Natural killer cell (primary cell): ENCODE results near the gene PPP2R3C. TPM values are rescaled to one million over a fixed set of nuclear protein-coding genes. Genes with fewer than 3 reads are reported as not detected.

Experiments
- ATAC-seq, 3 donors: fragments of 150-1000 bp in 2 of 3; fragments of 200-7000 bp in 1 of 3; cut with Tn5 transposase; 1 replicate in 1 of 3; 2 replicates in 2 of 3; pipeline ENCODE4 v1.10.0; 2021; ENCODE audit warnings: mild to moderate bottlenecking in 2 of 3, moderate library complexity in 2 of 3
- DNase-seq, 2 donors: peaks; one replicate each; pipeline versions ENCODE4 v3.0.0 to v3.0.0-alpha.2; 2013 to 2021; ENCODE audit warnings: mixed read lengths in 1 of 2
- H3K27ac ChIP-seq: one replicate; pipeline ENCODE4 v1.5.1; 2013; ENCODE audit warnings: mild to moderate bottlenecking, low read length
- H3K27me3 ChIP-seq: one replicate; pipeline ENCODE4 v1.6.1; 2013; ENCODE audit warnings: low read length; ENCODE audit not compliant: control insufficient read depth, insufficient read depth
- H3K36me3 ChIP-seq: one replicate; pipeline ENCODE4 v1.6.1; 2013; ENCODE audit warnings: low read length; ENCODE audit not compliant: control insufficient read depth, insufficient read depth
- H3K4me1 ChIP-seq: one replicate; pipeline ENCODE4 v1.6.1; 2013; ENCODE audit warnings: low read length; ENCODE audit not compliant: control insufficient read depth, insufficient read depth
- H3K4me3 ChIP-seq: one replicate; pipeline ENCODE4 v1.5.1; 2013; ENCODE audit warnings: low read length
- H3K9me3 ChIP-seq: one replicate; pipeline ENCODE4 v1.6.1; 2013; ENCODE audit warnings: low read length; ENCODE audit not compliant: control insufficient read depth, insufficient read depth
- H3K27ac Mint-ChIP-seq, 2 donors: one replicate each; pipeline ENCODE4 v1.8.0; 2022; ENCODE audit warnings: mild to moderate bottlenecking in 2 of 2, mixed read lengths in 2 of 2, moderate library complexity in 1 of 2
- H3K27me3 Mint-ChIP-seq, 2 donors: one replicate each; pipeline ENCODE4 v1.8.0; 2022; ENCODE audit warnings: low read depth in 2 of 2, mixed read lengths in 2 of 2
- H3K36me3 Mint-ChIP-seq: one replicate; pipeline ENCODE4 v1.8.0; 2022; ENCODE audit warnings: mixed read lengths
- H3K4me1 Mint-ChIP-seq, 2 donors: one replicate each; pipeline ENCODE4 v1.8.0; 2022; ENCODE audit warnings: mixed read lengths in 2 of 2
- H3K4me3 Mint-ChIP-seq: one replicate; pipeline ENCODE4 v1.8.0; 2022; ENCODE audit warnings: mild to moderate bottlenecking, moderate library complexity, mixed read lengths
- H3K9me3 Mint-ChIP-seq, 2 donors: one replicate each; pipeline ENCODE4 v1.8.0; 2022; ENCODE audit warnings: mixed read lengths in 2 of 2
- WGBS: methylation state at CpG from one replicate; pipeline ENCODE4 v1.1.7; 2013; ENCODE audit warnings: missing lambda C conversion rate; ENCODE audit not compliant: insufficient coverage; 5-methylcytosine and 5-hydroxymethylcytosine counted together
- intact Hi-C: fragments of 100-400 bp; cut with micrococcal nuclease; formaldehyde crosslinking; loops from one replicate; pipeline ENCODE4 v1.14.2; 2022
- total RNA-seq, 4 donors: library from RNA; stranded (reverse); fragments of 120-200 nt in 1 of 4; gene quantifications; one replicate each; pipeline versions ENCODE4 v1.2.3 to v1.2.4, GENCODE V29; 2013 to 2022
- TF ChIP-seq, protein P1 (sequence below): fragments of 200-600 bp; IDR thresholded peaks from one replicate; pipeline ENCODE4 v1.8.0; 2022; ENCODE audit warnings: antibody characterized with exemption

The PPP2R3C gene
- total RNA-seq, 3 donors from 2014 or later (not counting 1 experiment from before 2014, with no cell fraction given): 41.5 to 49.7 (median 48.3) TPM

DNA sequence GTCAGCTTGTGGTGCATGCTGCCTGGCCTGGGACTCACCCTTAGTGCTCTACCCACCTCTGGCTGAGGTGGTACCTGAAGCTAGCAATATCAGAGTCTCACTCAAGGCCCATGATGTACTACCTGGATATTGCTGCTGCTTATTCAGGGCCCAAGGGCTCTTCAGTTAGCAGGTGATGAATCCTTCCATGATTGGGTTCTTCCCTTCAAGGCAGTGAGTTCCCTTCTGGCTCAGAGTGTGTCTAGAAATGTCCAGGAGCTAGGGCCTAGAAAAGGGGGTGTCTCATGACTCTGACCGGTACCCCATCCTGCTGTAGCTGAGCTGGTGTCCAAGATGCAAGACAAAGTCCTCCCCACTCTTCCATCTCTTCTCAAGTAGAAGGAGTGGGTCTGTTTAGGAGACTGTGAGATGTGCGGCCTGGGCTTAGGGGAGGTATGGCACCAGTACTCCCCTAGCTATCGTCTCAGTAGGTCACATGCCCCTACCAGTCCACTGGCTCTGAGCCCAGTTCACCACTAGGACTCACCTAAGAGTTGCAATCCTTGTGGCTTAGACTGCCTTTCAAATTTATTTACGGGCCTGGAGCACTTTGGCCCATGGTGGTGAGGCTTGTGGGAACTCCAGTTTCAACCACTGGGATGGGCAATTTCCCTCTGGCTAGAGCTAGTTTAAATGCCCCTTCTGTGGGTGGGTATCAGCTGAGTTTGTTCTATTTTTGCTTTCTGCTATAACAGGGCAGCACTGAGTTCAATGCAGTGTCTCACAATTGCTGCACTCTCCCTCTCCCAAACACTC lies 12.7 kb upstream of the PPP2R3C start:
- H3K36me3 ChIP-seq: peaks cover 7% of the 10 kb centered on the region
- 83% methylated on average over 3 of the region's 4 CpGs for WGBS
- no peak overlapping the region for H3K27ac ChIP-seq
- ATAC-seq (no peak), DNase-seq (no peak)
- H3K36me3 Mint-ChIP-seq: peaks cover 9% of the 10 kb centered on the region
- H3K27ac Mint-ChIP-seq: peak overlapping the region in 1 of 2 donors; percentile 13
- H3K9me3 Mint-ChIP-seq: peaks cover 2 to 6% of the 10 kb centered on the region in 2 donors
- H3K4me3 Mint-ChIP-seq: no peak overlapping the region
- H3K9me3 ChIP-seq: no peaks in the 10 kb centered on the region
- peaks cover 10% of the 10 kb centered on the region in 2 donors for H3K4me1 Mint-ChIP-seq
- no peaks in the 10 kb centered on the region for H3K4me1 ChIP-seq
- intact Hi-C loops: no loop called here
- no peak overlapping the region for H3K4me3 ChIP-seq
- TF ChIP-seq, protein P1, sequence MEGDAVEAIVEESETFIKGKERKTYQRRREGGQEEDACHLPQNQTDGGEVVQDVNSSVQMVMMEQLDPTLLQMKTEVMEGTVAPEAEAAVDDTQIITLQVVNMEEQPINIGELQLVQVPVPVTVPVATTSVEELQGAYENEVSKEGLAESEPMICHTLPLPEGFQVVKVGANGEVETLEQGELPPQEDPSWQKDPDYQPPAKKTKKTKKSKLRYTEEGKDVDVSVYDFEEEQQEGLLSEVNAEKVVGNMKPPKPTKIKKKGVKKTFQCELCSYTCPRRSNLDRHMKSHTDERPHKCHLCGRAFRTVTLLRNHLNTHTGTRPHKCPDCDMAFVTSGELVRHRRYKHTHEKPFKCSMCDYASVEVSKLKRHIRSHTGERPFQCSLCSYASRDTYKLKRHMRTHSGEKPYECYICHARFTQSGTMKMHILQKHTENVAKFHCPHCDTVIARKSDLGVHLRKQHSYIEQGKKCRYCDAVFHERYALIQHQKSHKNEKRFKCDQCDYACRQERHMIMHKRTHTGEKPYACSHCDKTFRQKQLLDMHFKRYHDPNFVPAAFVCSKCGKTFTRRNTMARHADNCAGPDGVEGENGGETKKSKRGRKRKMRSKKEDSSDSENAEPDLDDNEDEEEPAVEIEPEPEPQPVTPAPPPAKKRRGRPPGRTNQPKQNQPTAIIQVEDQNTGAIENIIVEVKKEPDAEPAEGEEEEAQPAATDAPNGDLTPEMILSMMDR: no peak
- H3K27me3 ChIP-seq: no peaks in the 10 kb centered on the region
- H3K27me3 Mint-ChIP-seq: no peaks in the 10 kb centered on the region

DNA sequence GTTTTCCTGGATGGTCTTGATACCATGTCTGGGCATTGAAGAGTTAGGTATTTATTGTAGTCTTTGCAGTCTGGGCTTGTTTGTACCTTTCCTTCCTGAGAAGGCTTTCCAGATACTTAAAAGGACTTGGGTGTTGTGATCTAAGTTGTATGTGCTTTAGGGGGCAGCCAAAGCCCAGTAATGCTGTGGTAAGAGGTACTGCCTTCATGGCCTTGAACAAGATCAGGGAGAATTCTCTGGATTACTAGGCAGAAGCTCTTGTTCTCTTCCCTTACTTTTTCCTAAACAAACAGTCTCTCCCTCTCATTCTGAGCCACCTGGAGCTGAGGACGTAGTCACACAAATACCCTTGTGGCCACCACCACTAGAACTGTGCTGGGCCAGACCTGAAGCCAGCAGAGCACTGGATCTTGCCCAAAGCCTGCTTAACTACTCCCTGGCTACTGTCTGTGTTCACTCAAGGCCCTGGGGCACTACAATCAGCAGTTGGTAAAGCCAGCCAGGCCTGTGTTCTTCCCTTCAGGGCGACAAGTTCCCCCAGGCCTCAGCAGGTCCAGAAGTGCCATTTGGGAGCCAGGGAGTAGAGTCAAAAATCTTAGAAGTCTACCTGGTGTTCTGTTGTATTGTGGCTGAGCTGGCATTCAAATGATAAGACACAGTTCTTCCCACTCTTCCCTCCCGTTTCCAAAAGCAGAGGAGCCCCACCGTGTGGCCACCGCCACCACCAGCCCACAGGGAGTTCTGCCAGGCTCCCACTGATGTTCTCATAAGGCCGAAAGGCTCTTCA lies 11.9 kb upstream of the PPP2R3C start:
- H3K27me3 ChIP-seq: no peaks in the 10 kb centered on the region
- Mint-ChIP-seq H3K4me3 (no peak overlapping the region), H3K27ac (peak overlapping the region in 1 of 2 donors; percentile 13), H3K4me1 (peaks cover 11 to 18% of the 10 kb centered on the region in 2 donors), H3K9me3 (peaks cover 2 to 6% of the 10 kb centered on the region in 2 donors), H3K36me3 (peaks cover 9% of the 10 kb centered on the region), H3K27me3 (no peaks in the 10 kb centered on the region)
- ATAC-seq (no peak), DNase-seq (no peak)
- intact Hi-C loops: no loop called here
- H3K4me3 ChIP-seq: no peak overlapping the region
- no peaks in the 10 kb centered on the region for H3K9me3 ChIP-seq
- WGBS: 78% methylated on average over 5 of the region's 6 CpGs
- H3K4me1 ChIP-seq: no peaks in the 10 kb centered on the region
- H3K36me3 ChIP-seq: peaks cover 7% of the 10 kb centered on the region
- H3K27ac ChIP-seq: no peak overlapping the region
- TF ChIP-seq, protein P1: no peak

DNA sequence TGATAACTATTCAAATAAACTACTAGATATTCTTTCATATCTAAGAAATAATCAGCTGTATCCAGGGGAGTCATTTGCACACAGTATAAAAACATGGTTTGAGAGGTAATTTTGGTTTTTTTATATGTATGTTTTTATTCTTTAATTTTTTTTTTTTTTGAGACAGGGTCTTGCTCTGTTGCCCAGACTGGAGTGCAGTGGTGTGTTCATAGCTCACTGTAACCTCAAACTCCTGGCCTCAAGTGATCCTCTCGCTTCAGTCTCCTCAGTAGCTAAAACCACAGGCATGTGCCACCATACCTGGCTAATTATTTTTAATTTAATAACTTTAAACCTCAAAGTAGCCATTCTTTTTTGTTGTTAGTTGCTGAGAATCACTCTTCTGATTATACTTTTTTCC lies 2.3 kb upstream of the PPP2R3C start:
- peak overlapping the region in 1 of 2 donors; percentile 99 for H3K27ac Mint-ChIP-seq
- peaks cover 61 to 64% of the 10 kb centered on the region in 2 donors for H3K4me1 Mint-ChIP-seq

More for the DNA sequence above, 2.3 kb upstream of the PPP2R3C start:
- TF ChIP-seq, protein P1: no peak
- H3K9me3 Mint-ChIP-seq: no peaks in the 10 kb centered on the region
- WGBS: 40% methylated on average over 1 of the region's 1 CpG
- no peaks in the 10 kb centered on the region for H3K27me3 Mint-ChIP-seq
- Histone ChIP-seq H3K4me1 (peaks cover 30% of the 10 kb centered on the region), H3K27ac (no peak overlapping the region), H3K9me3 (no peaks in the 10 kb centered on the region), H3K27me3 (no peaks in the 10 kb centered on the region), H3K4me3 (no peak overlapping the region), H3K36me3 (peaks cover 2% of the 10 kb centered on the region)
- ATAC-seq (no peak), DNase-seq (no peak)
- H3K4me3 Mint-ChIP-seq: peak overlapping the region; percentile 97
- intact Hi-C loops: loop anchor here (5.0 to 10.0 kb wide), 3 partner anchors 249 to 703 kb away; partner anchors contain the start of genes BAZ1A and BRMS1L
- H3K36me3 Mint-ChIP-seq: peaks cover 13% of the 10 kb centered on the region
